ENCODE data around the gene PSORS1C1. TPM values are rescaled to one million over a fixed set of nuclear protein-coding genes. Genes with fewer than 3 reads are reported as not detected.

The PSORS1C1 gene
- polyA plus RNA-seq, 2 donors, result 1.00 to 4.3 TPM

DNA sequence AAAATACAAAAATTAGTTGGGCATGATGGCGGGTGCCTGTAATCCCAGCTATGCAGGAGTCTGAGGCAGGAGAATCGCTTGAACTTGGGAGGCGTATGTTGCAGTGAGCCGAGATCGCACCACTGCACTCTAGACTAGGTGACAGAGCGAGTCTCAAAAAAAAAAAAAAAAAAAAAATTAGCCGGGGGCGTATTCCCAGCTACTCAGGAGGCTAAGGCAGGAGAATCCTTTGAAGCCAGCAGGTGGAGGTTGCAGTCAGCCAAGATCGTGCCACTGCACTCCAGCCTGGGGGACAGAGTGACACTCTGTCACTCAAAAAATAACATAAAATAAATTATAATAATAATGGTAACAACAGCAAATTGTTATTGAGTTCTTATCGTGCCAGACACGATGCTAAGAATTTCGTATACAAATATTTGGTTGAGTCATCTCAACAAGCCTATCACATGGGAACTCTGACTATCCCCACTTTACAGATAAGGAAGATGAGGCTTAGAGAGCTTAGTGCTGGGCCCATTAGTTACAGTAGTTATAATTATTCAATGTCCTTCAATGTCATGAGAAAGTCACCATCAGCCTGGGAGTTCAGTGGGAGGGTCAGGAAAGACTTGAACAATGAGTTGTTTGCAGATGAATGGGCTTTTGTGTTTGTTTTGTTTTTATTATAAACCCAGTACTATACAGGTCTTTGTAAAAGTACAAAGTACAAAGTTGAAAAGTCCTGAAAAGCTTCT is 21.7 kb upstream of the PSORS1C1 start:
- no peak overlapping the region for H3K27ac ChIP-seq (ENCODE audit: low read depth in 2 of 2, low read length in 1 of 2)
- H3K4me3 ChIP-seq (ENCODE audit: low read depth in 1 of 2, low read length in 2 of 2), result no peak overlapping the region
- no peaks in the 10 kb centered on the region for H3K27me3 ChIP-seq (ENCODE audit: control insufficient read depth in 1 of 2, insufficient read depth in 2 of 2, low read length in 2 of 2)
- no peaks in the 10 kb centered on the region for H3K9me3 ChIP-seq (ENCODE audit: control insufficient read depth in 2 of 2, insufficient read depth in 1 of 2, low read depth in 1 of 2, low read length in 1 of 2)
- no peaks in the 10 kb centered on the region for H3K36me3 ChIP-seq (ENCODE audit: control insufficient read depth in 2 of 2, insufficient read depth in 2 of 2, low read length in 1 of 2)
- 86 to 88% methylated on average over 11 to 12 of the region's 12 CpGs for WGBS, 2 donors
- peaks cover 0 to 3% of the 10 kb centered on the region in 2 donors for H3K4me1 ChIP-seq (ENCODE audit: control insufficient read depth in 2 of 2, insufficient read depth in 2 of 2, low read length in 1 of 2)

DNA sequence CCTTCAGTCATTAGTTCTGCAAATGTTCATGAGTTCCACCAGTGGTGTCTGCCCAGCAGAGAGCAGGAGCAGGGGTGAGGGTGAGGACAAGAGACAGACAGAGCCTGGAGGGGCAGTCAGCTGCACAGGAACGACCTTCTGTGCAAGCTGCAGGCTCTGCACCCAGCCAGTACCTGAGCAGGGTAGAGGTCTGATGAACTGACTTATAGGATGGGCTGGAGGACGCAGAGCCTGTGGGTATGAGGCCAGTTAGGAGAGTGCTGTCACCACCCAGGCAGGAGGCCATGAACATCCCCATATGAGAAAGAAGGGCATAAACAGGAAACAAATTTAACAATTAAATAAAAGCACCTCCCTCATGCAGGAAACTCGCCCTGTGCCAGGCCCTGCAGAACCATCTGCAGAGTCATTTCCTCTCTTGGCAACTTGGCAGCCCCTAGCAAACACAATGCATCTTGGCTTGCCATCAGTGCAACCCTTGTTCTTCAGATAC is 20.2 kb upstream of the PSORS1C1 start:
- peaks cover 0 to 3% of the 10 kb centered on the region in 2 donors for H3K4me1 ChIP-seq (ENCODE audit: control insufficient read depth in 2 of 2, insufficient read depth in 2 of 2, low read length in 1 of 2)
- H3K4me3 ChIP-seq (ENCODE audit: low read depth in 1 of 2, low read length in 2 of 2), result no peak overlapping the region
- H3K9me3 ChIP-seq (ENCODE audit: control insufficient read depth in 2 of 2, insufficient read depth in 1 of 2, low read depth in 1 of 2, low read length in 1 of 2), result no peaks in the 10 kb centered on the region
- no peaks in the 10 kb centered on the region for H3K27me3 ChIP-seq (ENCODE audit: control insufficient read depth in 1 of 2, insufficient read depth in 2 of 2, low read length in 2 of 2)
- H3K36me3 ChIP-seq (ENCODE audit: control insufficient read depth in 2 of 2, insufficient read depth in 2 of 2, low read length in 1 of 2), result no peaks in the 10 kb centered on the region
- WGBS, 2 donors, result 29% methylated on average over 3 of the region's 3 CpGs
- H3K27ac ChIP-seq (ENCODE audit: low read depth in 2 of 2, low read length in 1 of 2), result peak overlapping the region in 1 of 2 donors; percentile 5

DNA sequence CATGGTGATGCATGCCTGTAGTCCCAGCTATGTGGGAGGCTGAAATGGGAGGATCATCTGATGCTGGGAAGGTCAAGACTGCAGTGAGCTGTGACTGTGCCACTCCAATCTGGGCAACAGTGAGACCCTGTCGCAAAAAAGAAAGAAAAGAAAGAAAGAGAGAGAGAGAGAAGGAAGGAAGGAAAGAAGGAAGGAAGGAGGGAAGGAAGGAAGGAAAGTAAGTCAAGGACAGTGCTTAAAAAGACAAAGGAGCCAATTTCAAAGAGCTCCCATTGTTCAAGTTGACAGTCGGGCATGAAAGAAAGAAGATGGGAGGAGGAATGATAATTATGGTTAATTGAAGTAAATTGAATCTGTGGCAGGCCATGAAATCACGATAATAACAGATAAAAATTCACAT is 18.4 kb upstream of the PSORS1C1 start:
- Histone ChIP-seq H3K4me3 (ENCODE audit: low read depth in 1 of 2, low read length in 2 of 2) (no peak overlapping the region), H3K9me3 (ENCODE audit: control insufficient read depth in 2 of 2, insufficient read depth in 1 of 2, low read depth in 1 of 2, low read length in 1 of 2) (no peaks in the 10 kb centered on the region), H3K36me3 (ENCODE audit: control insufficient read depth in 2 of 2, insufficient read depth in 2 of 2, low read length in 1 of 2) (no peaks in the 10 kb centered on the region), H3K27me3 (ENCODE audit: control insufficient read depth in 1 of 2, insufficient read depth in 2 of 2, low read length in 2 of 2) (no peaks in the 10 kb centered on the region), H3K4me1 (ENCODE audit: control insufficient read depth in 2 of 2, insufficient read depth in 2 of 2, low read length in 1 of 2) (peaks cover 0 to 3% of the 10 kb centered on the region in 2 donors), H3K27ac (ENCODE audit: low read depth in 2 of 2, low read length in 1 of 2) (no peak overlapping the region)
- WGBS, 2 donors, result 85 to 90% methylated on average over 3 of the region's 3 CpGs

DNA sequence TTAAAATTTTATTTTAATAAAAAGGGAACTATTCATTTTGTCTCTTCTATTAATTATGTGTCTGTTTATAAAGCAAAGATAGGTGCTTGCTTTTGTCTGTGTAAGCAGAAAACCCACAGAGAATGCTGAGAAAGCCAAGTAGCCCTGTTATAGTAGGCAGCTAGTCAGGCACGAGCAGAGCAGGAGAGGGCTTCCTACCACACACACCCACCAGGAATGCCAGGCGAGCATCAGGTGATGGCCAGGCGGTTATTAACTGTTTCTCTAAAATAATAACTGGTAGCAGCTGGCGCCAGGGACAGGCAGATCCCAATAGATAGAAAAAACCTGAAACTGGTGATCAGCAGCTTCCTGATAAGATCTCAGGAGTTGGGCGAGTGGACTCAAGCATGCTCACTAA is 17.9 kb upstream of the PSORS1C1 start:
- WGBS, 2 donors, result 79 to 81% methylated on average over 5 of the region's 5 CpGs
- Histone ChIP-seq H3K4me3 (ENCODE audit: low read depth in 1 of 2, low read length in 2 of 2) (no peak overlapping the region), H3K27ac (ENCODE audit: low read depth in 2 of 2, low read length in 1 of 2) (no peak overlapping the region)

GRCh38 chr6:31098449-31098938 is 16.1 kb upstream of the PSORS1C1 start:
- H3K4me1 ChIP-seq (ENCODE audit: control insufficient read depth in 2 of 2, insufficient read depth in 2 of 2, low read length in 1 of 2), result peaks cover 0 to 6% of the 10 kb centered on the region in 2 donors
- WGBS, 2 donors, result 85 to 95% methylated on average over 4 of the region's 4 CpGs
- no peaks in the 10 kb centered on the region for H3K9me3 ChIP-seq (ENCODE audit: control insufficient read depth in 2 of 2, insufficient read depth in 1 of 2, low read depth in 1 of 2, low read length in 1 of 2)
- no peak overlapping the region for H3K4me3 ChIP-seq (ENCODE audit: low read depth in 1 of 2, low read length in 2 of 2)
- H3K27ac ChIP-seq (ENCODE audit: low read depth in 2 of 2, low read length in 1 of 2), result no peak overlapping the region
- no peaks in the 10 kb centered on the region for H3K27me3 ChIP-seq (ENCODE audit: control insufficient read depth in 1 of 2, insufficient read depth in 2 of 2, low read length in 2 of 2)
- no peaks in the 10 kb centered on the region for H3K36me3 ChIP-seq (ENCODE audit: control insufficient read depth in 2 of 2, insufficient read depth in 2 of 2, low read length in 1 of 2)

More for the DNA sequence above, 17.9 kb upstream of the PSORS1C1 start:
- Histone ChIP-seq H3K9me3 (ENCODE audit: control insufficient read depth in 2 of 2, insufficient read depth in 1 of 2, low read depth in 1 of 2, low read length in 1 of 2) (no peaks in the 10 kb centered on the region), H3K36me3 (ENCODE audit: control insufficient read depth in 2 of 2, insufficient read depth in 2 of 2, low read length in 1 of 2) (no peaks in the 10 kb centered on the region), H3K4me1 (ENCODE audit: control insufficient read depth in 2 of 2, insufficient read depth in 2 of 2, low read length in 1 of 2) (peaks cover 0 to 3% of the 10 kb centered on the region in 2 donors), H3K27me3 (ENCODE audit: control insufficient read depth in 1 of 2, insufficient read depth in 2 of 2, low read length in 2 of 2) (no peaks in the 10 kb centered on the region)

- Histone ChIP-seq H3K4me3 (ENCODE audit: low read depth in 1 of 2, low read length in 2 of 2) (no peak overlapping the region), H3K36me3 (ENCODE audit: control insufficient read depth in 2 of 2, insufficient read depth in 2 of 2, low read length in 1 of 2) (no peaks in the 10 kb centered on the region), H3K4me1 (ENCODE audit: control insufficient read depth in 2 of 2, insufficient read depth in 2 of 2, low read length in 1 of 2) (peaks cover 0 to 3% of the 10 kb centered on the region in 2 donors), H3K27ac (ENCODE audit: low read depth in 2 of 2, low read length in 1 of 2) (no peak overlapping the region), H3K9me3 (ENCODE audit: control insufficient read depth in 2 of 2, insufficient read depth in 1 of 2, low read depth in 1 of 2, low read length in 1 of 2) (no peaks in the 10 kb centered on the region), H3K27me3 (ENCODE audit: control insufficient read depth in 1 of 2, insufficient read depth in 2 of 2, low read length in 2 of 2) (no peaks in the 10 kb centered on the region)
- 95 to 100% methylated on average over 2 of the region's 2 CpGs for WGBS, 2 donors
Measured at GRCh38 chr6:31103136-31103535, 11.5 kb upstream of the PSORS1C1 start.

GRCh38 chr6:31107052-31107451 is 7.5 kb upstream of the PSORS1C1 start:
- peaks cover 0 to 3% of the 10 kb centered on the region in 2 donors for H3K4me1 ChIP-seq (ENCODE audit: control insufficient read depth in 2 of 2, insufficient read depth in 2 of 2, low read length in 1 of 2)
- no peaks in the 10 kb centered on the region for H3K27me3 ChIP-seq (ENCODE audit: control insufficient read depth in 1 of 2, insufficient read depth in 2 of 2, low read length in 2 of 2)
- no peaks in the 10 kb centered on the region for H3K9me3 ChIP-seq (ENCODE audit: control insufficient read depth in 2 of 2, insufficient read depth in 1 of 2, low read depth in 1 of 2, low read length in 1 of 2)
- H3K27ac ChIP-seq (ENCODE audit: low read depth in 2 of 2, low read length in 1 of 2), result no peak overlapping the region
- no peak overlapping the region for H3K4me3 ChIP-seq (ENCODE audit: low read depth in 1 of 2, low read length in 2 of 2)
- H3K36me3 ChIP-seq (ENCODE audit: control insufficient read depth in 2 of 2, insufficient read depth in 2 of 2, low read length in 1 of 2), result no peaks in the 10 kb centered on the region
- 71 to 74% methylated on average over 4 of the region's 4 CpGs for WGBS, 2 donors

GRCh38 chr6:31110825-31111582 is 3.6 kb upstream of the PSORS1C1 start:
- no peak overlapping the region for H3K4me3 ChIP-seq (ENCODE audit: low read depth in 1 of 2, low read length in 2 of 2)
- H3K27me3 ChIP-seq (ENCODE audit: control insufficient read depth in 1 of 2, insufficient read depth in 2 of 2, low read length in 2 of 2), result no peaks in the 10 kb centered on the region
- WGBS, 2 donors, result 70 to 78% methylated on average over 11 of the region's 11 CpGs
- peaks cover 2 to 12% of the 10 kb centered on the region in 2 donors for H3K4me1 ChIP-seq (ENCODE audit: control insufficient read depth in 2 of 2, insufficient read depth in 2 of 2, low read length in 1 of 2)
- H3K36me3 ChIP-seq (ENCODE audit: control insufficient read depth in 2 of 2, insufficient read depth in 2 of 2, low read length in 1 of 2), result no peaks in the 10 kb centered on the region
- H3K9me3 ChIP-seq (ENCODE audit: control insufficient read depth in 2 of 2, insufficient read depth in 1 of 2, low read depth in 1 of 2, low read length in 1 of 2), result no peaks in the 10 kb centered on the region
- no peak overlapping the region for H3K27ac ChIP-seq (ENCODE audit: low read depth in 2 of 2, low read length in 1 of 2)

- H3K36me3 ChIP-seq (ENCODE audit: control insufficient read depth in 2 of 2, insufficient read depth in 2 of 2, low read length in 1 of 2), result no peaks in the 10 kb centered on the region
- peaks cover 2 to 14% of the 10 kb centered on the region in 2 donors for H3K4me1 ChIP-seq (ENCODE audit: control insufficient read depth in 2 of 2, insufficient read depth in 2 of 2, low read length in 1 of 2)
- H3K4me3 ChIP-seq (ENCODE audit: low read depth in 1 of 2, low read length in 2 of 2), result no peak overlapping the region
- 88% methylated on average over 13 of the region's 13 CpGs for WGBS, 2 donors
- H3K27me3 ChIP-seq (ENCODE audit: control insufficient read depth in 1 of 2, insufficient read depth in 2 of 2, low read length in 2 of 2), result no peaks in the 10 kb centered on the region
- H3K9me3 ChIP-seq (ENCODE audit: control insufficient read depth in 2 of 2, insufficient read depth in 1 of 2, low read depth in 1 of 2, low read length in 1 of 2), result no peaks in the 10 kb centered on the region
- H3K27ac ChIP-seq (ENCODE audit: low read depth in 2 of 2, low read length in 1 of 2), result no peak overlapping the region
Measured at GRCh38 chr6:31111712-31112111, 2.9 kb upstream of the PSORS1C1 start.

All from esophagus (tissue), 2 donors.